Sigmoid colon (tissue), 4 donors: ENCODE results near the gene ZBTB9.

Source experiments
- EP300 ChIP-seq, 4 donors: sonication (generic); formaldehyde crosslinking; IDR thresholded peaks; one replicate each; pipeline ENCODE4 v1.6.1; 2017; ENCODE audit warnings: antibody characterized with exemption in 4 of 4
- POLR2A ChIP-seq, 2 donors: fragments of 450-650 bp; IDR thresholded peaks; one replicate each; pipeline ENCODE4 v1.6.1; 2016; ENCODE audit warnings: antibody characterized with exemption in 2 of 2, mild to moderate bottlenecking in 2 of 2, moderate library complexity in 2 of 2
- TF ChIP-seq, protein P1 (sequence below), 4 experiments: fragments of 450-650 bp in 3 of 4; fragments of 200-600 bp in 1 of 4; IDR thresholded peaks; one replicate each; pipeline ENCODE4 v1.5.1; 2016 to 2019; ENCODE audit warnings: antibody characterized with exemption in 4 of 4, mild to moderate bottlenecking in 3 of 4, moderate library complexity in 2 of 4

DNA sequence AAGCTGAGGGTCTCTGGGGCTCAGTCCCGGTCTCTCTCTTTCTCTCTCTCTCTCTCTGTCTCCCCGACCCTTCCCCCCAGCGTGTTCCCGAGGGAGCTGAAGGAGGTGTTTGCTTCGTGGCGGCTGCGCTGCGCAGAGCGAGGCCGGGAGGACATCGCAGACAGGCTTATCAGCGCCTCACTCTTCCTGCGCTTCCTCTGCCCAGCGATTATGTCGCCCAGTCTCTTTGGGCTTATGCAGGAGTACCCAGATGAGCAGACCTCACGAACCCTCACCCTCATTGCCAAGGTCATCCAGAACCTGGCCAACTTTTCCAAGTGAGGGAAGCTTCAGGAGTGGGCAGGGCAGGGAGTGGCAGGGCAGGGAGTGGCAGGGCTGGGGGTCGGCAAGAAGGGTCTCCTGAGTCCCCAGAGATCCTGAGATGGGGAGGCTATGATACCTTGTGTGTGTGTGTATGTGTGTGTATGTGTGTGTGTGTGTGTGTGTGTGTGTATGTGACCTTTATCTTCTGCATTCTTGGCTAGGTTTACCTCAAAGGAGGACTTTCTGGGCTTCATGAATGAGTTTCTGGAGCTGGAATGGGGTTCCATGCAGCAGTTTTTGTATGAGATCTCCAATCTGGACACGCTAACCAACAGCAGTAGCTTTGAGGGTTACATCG is 13.6 kb upstream of the ZBTB9 start:
- TF ChIP-seq, protein P1, sequence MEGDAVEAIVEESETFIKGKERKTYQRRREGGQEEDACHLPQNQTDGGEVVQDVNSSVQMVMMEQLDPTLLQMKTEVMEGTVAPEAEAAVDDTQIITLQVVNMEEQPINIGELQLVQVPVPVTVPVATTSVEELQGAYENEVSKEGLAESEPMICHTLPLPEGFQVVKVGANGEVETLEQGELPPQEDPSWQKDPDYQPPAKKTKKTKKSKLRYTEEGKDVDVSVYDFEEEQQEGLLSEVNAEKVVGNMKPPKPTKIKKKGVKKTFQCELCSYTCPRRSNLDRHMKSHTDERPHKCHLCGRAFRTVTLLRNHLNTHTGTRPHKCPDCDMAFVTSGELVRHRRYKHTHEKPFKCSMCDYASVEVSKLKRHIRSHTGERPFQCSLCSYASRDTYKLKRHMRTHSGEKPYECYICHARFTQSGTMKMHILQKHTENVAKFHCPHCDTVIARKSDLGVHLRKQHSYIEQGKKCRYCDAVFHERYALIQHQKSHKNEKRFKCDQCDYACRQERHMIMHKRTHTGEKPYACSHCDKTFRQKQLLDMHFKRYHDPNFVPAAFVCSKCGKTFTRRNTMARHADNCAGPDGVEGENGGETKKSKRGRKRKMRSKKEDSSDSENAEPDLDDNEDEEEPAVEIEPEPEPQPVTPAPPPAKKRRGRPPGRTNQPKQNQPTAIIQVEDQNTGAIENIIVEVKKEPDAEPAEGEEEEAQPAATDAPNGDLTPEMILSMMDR (IDR thresholded peaks at IDR 0.05), result no peak
- no peak for TF ChIP-seq EP300 (IDR thresholded peaks at IDR 0.05)
- no peak for TF ChIP-seq POLR2A (IDR thresholded peaks at IDR 0.05)
